Mesenchymal stem cell (in vitro differentiated cells and primary cell): ENCODE results near the gene C17orf50.

ENCODE experiments used
- DNase-seq: peaks from one replicate; pipeline ENCODE4 v3.0.0-alpha.2; 2013
- H2AFZ ChIP-seq: one replicate; pipeline ENCODE4 v1.6.1; 2013; ENCODE audit warnings: low read depth, mild to moderate bottlenecking, control low read depth, inconsistent platforms, low read length, moderate library complexity
- H2AK5ac ChIP-seq: 2 replicates; pipeline ENCODE4 v1.6.1; 2013; ENCODE audit warnings: low read length, moderate library complexity, mild to moderate bottlenecking, inconsistent platforms; ENCODE audit not compliant: severe bottlenecking
- H2BK120ac ChIP-seq: one replicate; pipeline ENCODE4 v1.6.1; 2013; ENCODE audit warnings: low read depth, mild to moderate bottlenecking, inconsistent platforms, low read length, moderate library complexity
- H2BK12ac ChIP-seq, 2 experiments: one replicate each; pipeline ENCODE4 v1.6.1; 2013; ENCODE audit warnings: inconsistent platforms in 2 of 2, low read length in 2 of 2, mild to moderate bottlenecking in 2 of 2, moderate library complexity in 2 of 2, control low read depth in 1 of 2
- H2BK15ac ChIP-seq: one replicate; pipeline ENCODE4 v1.6.1; 2013; ENCODE audit warnings: mild to moderate bottlenecking, low read depth, inconsistent platforms; ENCODE audit not compliant: poor library complexity, severe bottlenecking
- H2BK5ac ChIP-seq: 2 replicates; pipeline ENCODE4 v1.6.1; 2013; ENCODE audit warnings: low read depth, mild to moderate bottlenecking, low read length, control low read depth, inconsistent platforms; ENCODE audit not compliant: poor library complexity, severe bottlenecking
- H3K14ac ChIP-seq, 2 experiments: one replicate each; pipeline ENCODE4 v1.6.1; 2013; ENCODE audit warnings: inconsistent platforms in 2 of 2, low read length in 2 of 2, control low read depth in 1 of 2, mild to moderate bottlenecking in 1 of 2, moderate library complexity in 1 of 2
- H3K18ac ChIP-seq, 2 experiments: one replicate each; pipeline ENCODE4 v1.6.1; 2013; ENCODE audit warnings: inconsistent platforms in 2 of 2, low read length in 2 of 2, control low read depth in 1 of 2, low read depth in 1 of 2, mild to moderate bottlenecking in 1 of 2
- H3K23ac ChIP-seq, 2 experiments: one replicate each; pipeline ENCODE4 v1.6.1; 2013; ENCODE audit warnings: inconsistent platforms in 2 of 2, low read length in 2 of 2, mild to moderate bottlenecking in 2 of 2, moderate library complexity in 2 of 2, control low read depth in 1 of 2
- H3K27ac ChIP-seq: 2 replicates; pipeline ENCODE4 v1.5.1; 2013; ENCODE audit warnings: mild to moderate bottlenecking, moderate library complexity, low read length, control low read depth, inconsistent platforms; ENCODE audit not compliant: poor library complexity, severe bottlenecking
- H3K27me3 ChIP-seq, 2 experiments: 2 replicates each; pipeline versions ENCODE4 v1.6.1 to v1.7.0; 2013; ENCODE audit warnings: low read length in 2 of 2, mild to moderate bottlenecking in 2 of 2, moderate library complexity in 2 of 2, control low read depth in 1 of 2, inconsistent platforms in 1 of 2; ENCODE audit not compliant: control insufficient read depth in 1 of 2, insufficient read depth in 1 of 2
- H3K36me3 ChIP-seq, 2 experiments: 2 replicates each; pipeline versions ENCODE4 v1.6.1 to v1.7.0; 2013; ENCODE audit warnings: low read length in 2 of 2, control low read depth in 1 of 2, inconsistent platforms in 1 of 2, low read depth in 1 of 2, mild to moderate bottlenecking in 1 of 2; ENCODE audit not compliant: insufficient read depth in 2 of 2, control insufficient read depth in 1 of 2
- H3K4ac ChIP-seq, 2 experiments: one replicate each; pipeline ENCODE4 v1.6.1; 2013; ENCODE audit warnings: inconsistent platforms in 2 of 2, low read length in 2 of 2, mild to moderate bottlenecking in 2 of 2, moderate library complexity in 2 of 2, control low read depth in 1 of 2, low read depth in 1 of 2
- H3K4me1 ChIP-seq: 2 replicates; pipeline ENCODE4 v1.6.1; 2013; ENCODE audit warnings: low read depth, low read length, control low read depth; ENCODE audit not compliant: control insufficient read depth, insufficient read depth
- H3K4me2 ChIP-seq: 2 replicates; pipeline ENCODE4 v1.6.1; 2013; ENCODE audit warnings: low read length, mild to moderate bottlenecking, inconsistent platforms; ENCODE audit not compliant: poor library complexity, severe bottlenecking
- H3K4me3 ChIP-seq, 2 experiments: 2 replicates each; pipeline versions ENCODE4 v1.5.1 to v1.7.0; 2013; ENCODE audit warnings: low read length in 2 of 2, mild to moderate bottlenecking in 2 of 2, control low read depth in 1 of 2, low read depth in 1 of 2; ENCODE audit not compliant: insufficient read depth in 1 of 2
- H3K79me1 ChIP-seq: replicated peaks from 2 replicates; pipeline ENCODE4 v1.6.1; 2013; ENCODE audit warnings: mild to moderate bottlenecking, control low read depth, low read length, inconsistent platforms; ENCODE audit not compliant: poor library complexity, severe bottlenecking
- H3K9ac ChIP-seq: 2 replicates; pipeline ENCODE4 v1.7.0; 2013; ENCODE audit warnings: mild to moderate bottlenecking, low read length, moderate library complexity
- H3K9me3 ChIP-seq: 2 replicates; pipeline ENCODE4 v1.7.0; 2013; ENCODE audit warnings: mild to moderate bottlenecking, low read length; ENCODE audit not compliant: control insufficient read depth
- H4K8ac ChIP-seq: one replicate; pipeline ENCODE4 v1.6.1; 2013; ENCODE audit warnings: inconsistent platforms, mild to moderate bottlenecking, low read length, moderate library complexity
- H4K91ac ChIP-seq: one replicate; pipeline ENCODE4 v1.6.1; 2013; ENCODE audit warnings: mild to moderate bottlenecking, low read length, inconsistent platforms
- WGBS: methylation state at CpG from one replicate; pipeline ENCODE4 v1.1.7; 2013; ENCODE audit warnings: mixed read lengths; 5-methylcytosine and 5-hydroxymethylcytosine counted together

The C17orf50 gene

GRCh38 chr17:35732806-35733136, 27.9 kb upstream of the C17orf50 start:
- Histone ChIP-seq H4K91ac (no peak overlapping the region), H2BK12ac (no peak overlapping the region), H3K14ac (no peak overlapping the region), H3K27me3 (peaks cover 0 to 44% of the 10 kb centered on the region in 2 experiments), H3K4ac (no peak overlapping the region), H2BK5ac (no peak overlapping the region), H3K23ac (no peak overlapping the region), H3K18ac (no peak overlapping the region), H3K4me2 (no peak overlapping the region), H2AFZ (no peak overlapping the region), H3K4me3 (no peak overlapping the region), H3K36me3 (peaks cover 5 to 10% of the 10 kb centered on the region in 2 experiments), H3K9ac (no peak overlapping the region), H3K9me3 (no peaks in the 10 kb centered on the region), H3K27ac (no peak overlapping the region), H3K79me1 (peaks cover 7% of the 10 kb centered on the region), H2BK15ac (no peak overlapping the region), H2AK5ac (no peak overlapping the region), H2BK120ac (no peak overlapping the region), H4K8ac (no peak overlapping the region), H3K4me1 (peaks cover 22% of the 10 kb centered on the region)
- no peak for DNase-seq
- WGBS = 93% methylated on average over 1 of the region's 1 CpG

DNA sequence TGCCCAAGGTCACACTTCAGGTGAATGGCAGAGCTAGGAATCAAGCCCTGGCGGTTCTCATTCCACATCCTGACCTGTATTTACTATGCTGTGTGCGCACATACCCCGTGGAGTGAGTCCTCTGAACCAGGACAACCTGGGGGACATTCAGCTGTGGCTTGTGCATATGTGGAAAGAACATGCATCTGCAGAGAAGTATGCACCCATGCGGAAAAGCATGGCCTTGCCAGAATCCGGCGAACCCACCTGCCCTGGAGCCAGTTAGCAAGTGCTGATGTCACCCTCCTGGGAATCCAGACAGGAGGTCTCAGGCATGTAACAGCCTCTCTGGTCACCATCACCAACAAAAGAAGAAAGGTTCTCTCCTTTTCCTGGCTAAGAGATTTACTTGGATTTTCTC, 27.3 kb upstream of the C17orf50 start:
- Histone ChIP-seq H3K14ac (no peak overlapping the region), H3K27ac (no peak overlapping the region), H2BK120ac (no peak overlapping the region), H3K36me3 (peaks cover 4 to 8% of the 10 kb centered on the region in 2 experiments), H3K27me3 (peaks cover 0 to 50% of the 10 kb centered on the region in 2 experiments), H4K8ac (no peak overlapping the region), H3K4me1 (peaks cover 22% of the 10 kb centered on the region), H3K4me2 (no peak overlapping the region), H2AK5ac (no peak overlapping the region), H3K23ac (no peak overlapping the region), H3K79me1 (peaks cover 7% of the 10 kb centered on the region), H2AFZ (no peak overlapping the region), H2BK15ac (no peak overlapping the region), H4K91ac (no peak overlapping the region), H3K9ac (no peak overlapping the region), H3K18ac (no peak overlapping the region), H3K4me3 (no peak overlapping the region), H2BK12ac (no peak overlapping the region), H3K4ac (no peak overlapping the region), H3K9me3 (no peaks in the 10 kb centered on the region), H2BK5ac (no peak overlapping the region)
- no peak for DNase-seq
- WGBS = 94% methylated on average over 6 of the region's 6 CpGs

DNA sequence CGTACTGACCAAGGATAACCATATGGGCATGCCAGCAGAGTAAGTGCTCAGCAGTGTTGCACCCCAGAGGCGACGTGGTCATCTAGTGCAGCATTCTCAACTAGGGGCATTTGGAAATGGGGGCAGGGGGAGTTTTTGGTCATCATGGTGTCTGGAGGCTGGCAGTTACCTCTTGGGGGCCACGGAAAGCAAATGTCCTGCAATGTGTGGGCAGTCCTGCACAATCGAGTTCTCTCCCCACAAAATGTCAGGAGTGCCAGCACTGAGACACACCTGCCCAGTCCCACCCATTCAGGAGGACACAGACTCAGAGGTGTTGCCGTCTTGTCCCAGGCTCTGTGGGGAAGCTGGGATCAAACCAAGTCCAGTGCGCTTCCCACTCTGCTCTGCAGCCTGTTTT, 26.3 kb upstream of the C17orf50 start:
- Histone ChIP-seq H4K8ac (no peak overlapping the region), H2AK5ac (no peak overlapping the region), H2BK12ac (no peak overlapping the region), H3K36me3 (peaks cover 0 to 2% of the 10 kb centered on the region in 2 experiments), H3K4me1 (peaks cover 17% of the 10 kb centered on the region), H3K4ac (no peak overlapping the region), H3K27ac (no peak overlapping the region), H3K79me1 (peaks cover 2% of the 10 kb centered on the region), H2BK5ac (no peak overlapping the region), H3K14ac (no peak overlapping the region), H2BK120ac (no peak overlapping the region), H2BK15ac (no peak overlapping the region), H2AFZ (no peak overlapping the region), H3K27me3 (peaks cover 10 to 60% of the 10 kb centered on the region in 2 experiments), H3K9me3 (no peaks in the 10 kb centered on the region), H3K18ac (no peak overlapping the region), H4K91ac (no peak overlapping the region), H3K9ac (no peak overlapping the region), H3K23ac (no peak overlapping the region), H3K4me2 (no peak overlapping the region), H3K4me3 (no peak overlapping the region)
- WGBS = 96% methylated on average over 7 of the region's 7 CpGs
- no peak for DNase-seq

DNA sequence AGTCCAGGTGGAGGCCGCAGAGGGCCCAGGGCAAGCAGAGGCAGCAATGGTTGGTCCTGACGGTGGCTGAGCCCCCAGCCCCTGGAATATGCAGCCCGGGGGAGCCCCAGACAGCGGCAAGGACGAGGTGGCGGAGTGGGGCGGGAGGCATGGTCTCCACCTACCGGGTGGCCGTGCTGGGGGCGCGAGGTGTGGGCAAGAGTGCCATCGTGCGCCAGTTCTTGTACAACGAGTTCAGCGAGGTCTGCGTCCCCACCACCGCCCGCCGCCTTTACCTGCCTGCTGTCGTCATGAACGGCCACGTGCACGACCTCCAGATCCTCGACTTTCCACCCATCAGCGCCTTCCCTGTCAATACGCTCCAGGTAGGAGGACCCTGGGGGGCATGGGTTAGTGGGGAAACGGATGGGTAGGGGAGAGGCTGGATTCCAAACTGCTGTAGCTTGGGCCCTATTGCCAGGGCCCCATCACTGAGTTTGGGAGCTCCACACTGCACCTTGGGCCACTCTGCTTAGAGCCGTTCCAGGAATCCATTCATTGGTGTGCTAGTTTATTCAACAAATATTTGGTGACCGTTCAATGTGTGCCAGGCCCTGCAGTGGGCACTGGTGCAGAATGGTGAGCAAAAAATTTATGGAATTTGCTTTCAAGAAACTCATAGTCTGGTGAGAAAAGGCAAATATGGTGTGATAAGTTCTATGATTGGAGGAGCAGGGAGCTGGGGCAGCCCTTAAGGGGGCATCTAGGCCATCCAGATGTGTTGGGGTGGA, 25.5 kb upstream of the C17orf50 start:
- H3K36me3 ChIP-seq = peaks cover 0 to 2% of the 10 kb centered on the region in 2 experiments
- H4K8ac ChIP-seq = no peak overlapping the region
- no peak overlapping the region for H2BK5ac ChIP-seq
- H2BK120ac ChIP-seq = no peak overlapping the region
- no peak overlapping the region for H3K4me3 ChIP-seq
- no peak overlapping the region for H3K27ac ChIP-seq
- WGBS = 96% methylated on average over 29 of the region's 29 CpGs
- no peak overlapping the region for H4K91ac ChIP-seq
- H3K79me1 ChIP-seq = peaks cover 2% of the 10 kb centered on the region
- H2AFZ ChIP-seq = no peak overlapping the region
- H3K23ac ChIP-seq = no peak overlapping the region
- DNase-seq = no peak
- H3K4me2 ChIP-seq = no peak overlapping the region
- no peak overlapping the region for H3K18ac ChIP-seq
- H2BK15ac ChIP-seq = no peak overlapping the region
- no peak overlapping the region for H2BK12ac ChIP-seq
- H3K9ac ChIP-seq = no peak overlapping the region
- H3K27me3 ChIP-seq = peaks cover 18 to 64% of the 10 kb centered on the region in 2 experiments
- H3K9me3 ChIP-seq = no peaks in the 10 kb centered on the region
- H3K14ac ChIP-seq = no peak overlapping the region
- H3K4me1 ChIP-seq = peaks cover 13% of the 10 kb centered on the region
- H3K4ac ChIP-seq = no peak overlapping the region
- no peak overlapping the region for H2AK5ac ChIP-seq
